GM12878 (cell line): Measurements from ENCODE around the gene CARD19. TPM values are rescaled to one million over a fixed set of nuclear protein-coding genes. Genes with fewer than 3 reads are reported as not detected.
A peak's percentile ranks its signal among the peaks of the same experiment; 100 is the strongest.

Source experiments
- BCLAF1 ChIP-seq: fragments of 450-650 bp; IDR thresholded peaks from 2 replicates; pipeline ENCODE4 v1.6.1; 2017; ENCODE audit warnings: antibody characterized with exemption, mild to moderate bottlenecking, moderate library complexity
- BHLHE40 ChIP-seq, 2 experiments: fragments of 450-650 bp in 1 of 2; IDR thresholded peaks; 2 replicates each; pipeline ENCODE4 v1.6.1; 2011 to 2017; ENCODE audit warnings: low read depth in 2 of 2, borderline replicate concordance in 1 of 2, improper control_type of control experiment in 1 of 2, low read length in 1 of 2, mild to moderate bottlenecking in 1 of 2
- CHD1 ChIP-seq: IDR thresholded peaks from 2 replicates; pipeline ENCODE4 v1.6.1; 2012; ENCODE audit warnings: low read depth, low read length, improper control_type of control experiment
- CREM ChIP-seq: IDR thresholded peaks from 2 replicates; pipeline ENCODE4 v1.6.1; 2014; ENCODE audit warnings: antibody characterized with exemption, low read depth
- CTCF ChIP-seq, 3 experiments: IDR thresholded peaks in 2 of 3; conservative IDR thresholded peaks in 1 of 3; 2 replicates each; pipeline ENCODE4 v1.5.1; 2011; ENCODE audit warnings: low read depth in 3 of 3, low read length in 3 of 3, mild to moderate bottlenecking in 3 of 3, control low read depth in 2 of 3, moderate library complexity in 2 of 3, inconsistent platforms in 1 of 3, mixed read lengths in 1 of 3; ENCODE audit not compliant: control insufficient read depth in 2 of 3, insufficient read depth in 1 of 3; ENCODE audit errors: extremely low read depth in 1 of 3
- EED ChIP-seq: sonication (generic); IDR thresholded peaks from 2 replicates; pipeline ENCODE4 v1.6.1; 2016; ENCODE audit warnings: antibody characterized with exemption, low read depth
- ESRRA ChIP-seq: IDR thresholded peaks from 2 replicates; pipeline ENCODE4 v1.6.1; 2012; ENCODE audit warnings: mild to moderate bottlenecking, low read length, improper control_type of control experiment
- MEF2A ChIP-seq: IDR thresholded peaks from 2 replicates; pipeline ENCODE4 v1.6.1; 2011; ENCODE audit warnings: low read depth, mild to moderate bottlenecking, low read length, moderate library complexity; ENCODE audit not compliant: insufficient read depth
- NFIC ChIP-seq: IDR thresholded peaks from 2 replicates; pipeline ENCODE4 v1.6.1; 2012; ENCODE audit warnings: low read depth, mild to moderate bottlenecking, inconsistent platforms, low read length, moderate library complexity
- NFYB ChIP-seq: IDR thresholded peaks from 2 replicates; pipeline ENCODE4 v1.6.1; 2011; ENCODE audit warnings: low read depth, mild to moderate bottlenecking, low read length, improper control_type of control experiment, moderate library complexity; ENCODE audit not compliant: insufficient read depth
- NR2C1 ChIP-seq: fragments of 450-650 bp; IDR thresholded peaks from 2 replicates; pipeline ENCODE4 v1.6.1; 2017; ENCODE audit warnings: antibody characterized with exemption, mild to moderate bottlenecking, moderate library complexity
- SIX5 ChIP-seq: IDR thresholded peaks from 2 replicates; pipeline ENCODE4 v1.6.1; 2011; ENCODE audit warnings: mild to moderate bottlenecking, low read depth, low read length, moderate library complexity; ENCODE audit not compliant: severe bottlenecking
- SMAD5 ChIP-seq: IDR thresholded peaks from 2 replicates; pipeline ENCODE4 v1.6.1; 2016; ENCODE audit warnings: antibody characterized with exemption, low read depth
- SP1 ChIP-seq: IDR thresholded peaks from one replicate; pipeline ENCODE4 v1.6.1; 2011; ENCODE audit warnings: low read depth, low read length
- SUZ12 ChIP-seq: fragments of 200-600 bp; sonication (generic); IDR thresholded peaks from one replicate; pipeline ENCODE4 v1.6.1; 2018; ENCODE audit warnings: antibody characterized with exemption, mild to moderate bottlenecking; ENCODE audit not compliant: unreplicated experiment
- TAF1 ChIP-seq: IDR thresholded peaks from 2 replicates; pipeline ENCODE4 v1.6.1; 2011; ENCODE audit warnings: mild to moderate bottlenecking, low read depth, low read length, borderline replicate concordance
- TBL1XR1 ChIP-seq: IDR thresholded peaks from 2 replicates; pipeline ENCODE4 v1.6.1; 2012; ENCODE audit warnings: low read depth, low read length, improper control_type of control experiment
- TCF3 ChIP-seq: IDR thresholded peaks from 2 replicates; pipeline ENCODE4 v1.6.1; 2012; ENCODE audit warnings: low read depth, mild to moderate bottlenecking, low read length, borderline replicate concordance; ENCODE audit not compliant: insufficient read depth
- YBX1 ChIP-seq: fragments of 450-650 bp; IDR thresholded peaks from 2 replicates; pipeline ENCODE4 v1.6.1; 2016; ENCODE audit warnings: antibody characterized with exemption
- ZBED1 ChIP-seq: IDR thresholded peaks from 2 replicates; pipeline ENCODE4 v1.6.1; 2016; ENCODE audit warnings: borderline replicate concordance
- ZNF592 ChIP-seq: fragments of 450-650 bp; IDR thresholded peaks from 2 replicates; pipeline ENCODE4 v1.6.1; 2017; ENCODE audit warnings: mild to moderate bottlenecking, moderate library complexity
- ZZZ3 ChIP-seq: IDR thresholded peaks from 2 replicates; pipeline ENCODE4 v1.6.1; 2011; ENCODE audit warnings: low read depth; ENCODE audit not compliant: control insufficient read depth, insufficient read length
- polyA plus RNA-seq, 11 experiments: library from polyadenylated mRNA; depleted of rRNA in 4 of 11; unstranded in 6 of 11; stranded (reverse) in 5 of 11; fragments of >200 nt; fragmentation: Nextera tagmentation in 4 of 11; fragmentation: Illumina TruSeq in 1 of 11; extraction: Ambion mirVana in 4 of 11; extraction: Trizol in 1 of 11; gene quantifications; 1 replicate in 1 of 11; 2 replicates in 10 of 11; pipeline versions ENCODE4 v1.2.1 to v1.2.3, GENCODE V29; 2011 to 2016; ENCODE audit warnings: inconsistent platforms in 2 of 11, missing spikeins in 2 of 11, low read depth in 1 of 11
- total RNA-seq, 4 experiments: library from RNA; depleted of rRNA in 3 of 4; stranded (reverse); fragments of >200 nt in 3 of 4; fragmentation: Illumina TruSeq in 1 of 4; extraction: Trizol in 1 of 4; gene quantifications; 2 replicates each; pipeline versions ENCODE4 v1.2.1 to v1.2.3, GENCODE V29; 2013 to 2021

Gene CARD19
- total and polyA plus RNA-seq, 10 of the 15 experiments (the other 5 are each of a cell fraction or from before 2014, with no cell fraction given): 0.61 to 41.6 (median 19.9) TPM

GRCh38 chr9:93093127-93093876 is 2.7 kb upstream of the CARD19 start (continued):
- TF ChIP-seq BCLAF1 (no peak), TCF3 (no peak), NFIC (no peak), BHLHE40 (IDR thresholded peaks at IDR 0.05; ENCODE audit: borderline replicate concordance in 1 of 2, low read depth in 2 of 2, low read length in 1 of 2) (peak in 1 of 2 experiments; percentile 35; a peak in 1 of 4 replicates), YBX1 (no peak), TBL1XR1 (no peak), CTCF (IDR thresholded peaks at IDR 0.05 in 2 of 3, conservative IDR thresholded peaks at IDR 0.05 in 1 of 3; ENCODE audit: control insufficient read depth in 2 of 3, extremely low read depth in 1 of 3, insufficient read depth in 1 of 3, low read depth in 3 of 3, low read length in 3 of 3) (no peak), NFYB (no peak), ESRRA (no peak), CREM (0 out of 2 replicates have a peak, but pooled peaks have one; percentile 25), SP1 (no peak), MEF2A (no peak), SMAD5 (no peak), NR2C1 (no peak), SUZ12 (no peak), ZBED1 (no peak), TAF1 (no peak), ZZZ3 (no peak), EED (peak; percentile 87), SIX5 (no peak), ZNF592 (no peak), CHD1 (no peak)
